CD4-positive, alpha-beta memory T cell (primary cell): ENCODE data around the gene REP15. TPM values are rescaled to one million over a fixed set of nuclear protein-coding genes. Genes with fewer than 3 reads are reported as not detected.

ENCODE experiments used
- polyA plus RNA-seq, 2 donors: library from polyadenylated mRNA; unstranded; fragments of 300-500 nt; fragmentation: Illumina TruSeq; gene quantifications; one replicate each; pipeline ENCODE4 v1.2.3, GENCODE V29; 2021
- total RNA-seq, 2 experiments: library from RNA; stranded (reverse); gene quantifications; one replicate each; pipeline ENCODE4 v1.2.3, GENCODE V29; 2021

Gene REP15
- total and polyA plus RNA-seq, 4 experiments from 2014 or later: 0.47 TPM; not detected in 3

Other genes with a start within 250 kb of the REP15 start
- not detected for gene SMCO2, start 249.7 kb upstream of the REP15 start, total RNA-seq
- not detected for gene SMCO2, start 249.7 kb upstream of the REP15 start, polyA plus RNA-seq
- gene PPFIBP1, start 172.2 kb upstream of the REP15 start, total RNA-seq: 1 to 10 TPM; 5.2 to 6.5 TPM
- gene PPFIBP1, start 172.2 kb upstream of the REP15 start, polyA plus RNA-seq: 1 to 10 TPM; 2.1 to 2.3 TPM
- 10 to 100 TPM; 20.3 to 21.1 TPM for gene MRPS35, start 14.4 kb downstream of the REP15 start, total RNA-seq
- gene MRPS35, start 14.4 kb downstream of the REP15 start, polyA plus RNA-seq: 10 to 100 TPM; 61.3 to 69.8 TPM
- 10 to 100 TPM; 19.4 to 20.5 TPM for gene KLHL42, start 83.8 kb downstream of the REP15 start, total RNA-seq
- gene KLHL42, start 83.8 kb downstream of the REP15 start, polyA plus RNA-seq: 10 to 100 TPM; 10.8 to 12.6 TPM
- not detected for gene MANSC4, start 83.8 kb downstream of the REP15 start, total RNA-seq
- gene MANSC4, start 83.8 kb downstream of the REP15 start, polyA plus RNA-seq: under 1 TPM in 1 of 2 donors, not detected in 1; 0.32 TPM